Measurements from ENCODE around the gene NTN4.
"Not testable (repeated sequence)": the region's sequence is repeated elsewhere in the genome, so short reads cannot be mapped to it uniquely, and the experiment has no call there.

The NTN4 gene

GRCh38 chr12:95746062-95746461 is 44.5 kb downstream of the NTN4 start:
- not testable (repeated sequence) for DNase-seq

GRCh38 chr12:95742586-95742985 is 48.0 kb downstream of the NTN4 start:
- no peak for DNase-seq

- no peak for DNase-seq
Observed at GRCh38 chr12:95741635-95742034, 48.9 kb downstream of the NTN4 start.

GRCh38 chr12:95740751-95741150 is 49.8 kb downstream of the NTN4 start:
- DNase-seq = no peak

- DNase-seq = no peak
Observed at GRCh38 chr12:95739561-95740313, 50.8 kb downstream of the NTN4 start.

GRCh38 chr12:95738024-95738611 is 52.4 kb downstream of the NTN4 start:
- no peak for DNase-seq

GRCh38 chr12:95736631-95737030 is 53.9 kb downstream of the NTN4 start:
- no peak for DNase-seq

GRCh38 chr12:95735728-95736127 is 54.8 kb downstream of the NTN4 start:
- DNase-seq = not testable (repeated sequence)

- DNase-seq = no peak
Observed at GRCh38 chr12:95733141-95733825, 57.3 kb downstream of the NTN4 start.

GRCh38 chr12:95731519-95731958 is 59.0 kb downstream of the NTN4 start:
- DNase-seq = no peak

GRCh38 chr12:95730457-95730856 is 60.1 kb downstream of the NTN4 start:
- DNase-seq = no peak

GRCh38 chr12:95726903-95727302 is 63.7 kb downstream of the NTN4 start:
- DNase-seq = no peak

GRCh38 chr12:95724767-95725166 is 65.8 kb downstream of the NTN4 start:
- no peak for DNase-seq

GRCh38 chr12:95723693-95724384 is 66.7 kb downstream of the NTN4 start:
- DNase-seq = no peak

- DNase-seq = no peak
Observed at GRCh38 chr12:95721320-95721719, 69.2 kb downstream of the NTN4 start.

- DNase-seq = no peak
Observed at GRCh38 chr12:95720146-95720545, 70.4 kb downstream of the NTN4 start.

- DNase-seq = no peak
Observed at GRCh38 chr12:95718772-95719171, 71.8 kb downstream of the NTN4 start.

GRCh38 chr12:95718006-95718431 is 72.5 kb downstream of the NTN4 start:
- DNase-seq = no peak

- DNase-seq = no peak
Observed at GRCh38 chr12:95717316-95717928, 73.1 kb downstream of the NTN4 start.

GRCh38 chr12:95715177-95715576 is 75.4 kb downstream of the NTN4 start:
- DNase-seq = no peak

GRCh38 chr12:95712269-95712668 is 78.3 kb downstream of the NTN4 start:
- DNase-seq = no peak

GRCh38 chr12:95710386-95710785 is 80.2 kb downstream of the NTN4 start:
- no peak for DNase-seq

- no peak for DNase-seq
Observed at GRCh38 chr12:95709152-95709551, 81.4 kb downstream of the NTN4 start.
